Lower lobe of right lung (tissue), 2 donors: Measurements from ENCODE around the gene NELFB. TPM values are rescaled to one million over a fixed set of nuclear protein-coding genes. Genes with fewer than 3 reads are reported as not detected.
A peak's percentile ranks its signal among the peaks of the same experiment; 100 is the strongest.

Experiments
- ATAC-seq, 2 donors: fragments of 200-7000 bp; cut with Tn5 transposase; one replicate each; pipeline ENCODE4 v1.9.1; 2020 to 2022; ENCODE audit warnings: mild to moderate bottlenecking in 2 of 2, moderate library complexity in 2 of 2
- DNase-seq: peaks from one replicate; pipeline ENCODE4 v3.0.0-alpha.2; 2020
- H3K27ac ChIP-seq: fragments of 200-600 bp; one replicate; pipeline ENCODE4 v1.8.0; 2022
- H3K27me3 ChIP-seq: fragments of 200-600 bp; one replicate; pipeline ENCODE4 v1.8.0; 2022; ENCODE audit warnings: low read depth
- H3K36me3 ChIP-seq: fragments of 200-600 bp; one replicate; pipeline ENCODE4 v1.8.0; 2022; ENCODE audit warnings: mild to moderate bottlenecking
- H3K4me1 ChIP-seq: fragments of 200-600 bp; one replicate; pipeline ENCODE4 v1.8.0; 2022
- H3K4me3 ChIP-seq: fragments of 200-600 bp; one replicate; pipeline ENCODE4 v1.8.0; 2022; ENCODE audit warnings: mild to moderate bottlenecking
- H3K9me3 ChIP-seq: fragments of 200-600 bp; one replicate; pipeline ENCODE4 v1.8.0; 2022
- intact Hi-C: fragments of 100-400 bp; cut with DNase I; formaldehyde crosslinking; loops from one replicate; pipeline ENCODE4 v1.11.0; 2022
- total RNA-seq: library from RNA; stranded (reverse); fragmentation: NEBNext Ultra II Directional; extraction: Animal tissue kit (Norgen Biotek cat#: 25700); gene quantifications from one replicate; pipeline ENCODE4 v1.2.1, GENCODE V29; 2021
- TF ChIP-seq, protein P1 (sequence below): fragments of 200-600 bp; IDR thresholded peaks from one replicate; pipeline ENCODE4 v1.8.0; 2022; ENCODE audit warnings: antibody characterized with exemption, mild to moderate bottlenecking
- donor health status: DM: no; HTN: yes; CAD: no; lungs with severe emphysema.

The NELFB gene
- total RNA-seq, 1 donor from 2014 or later = 44.7 TPM

DNA sequence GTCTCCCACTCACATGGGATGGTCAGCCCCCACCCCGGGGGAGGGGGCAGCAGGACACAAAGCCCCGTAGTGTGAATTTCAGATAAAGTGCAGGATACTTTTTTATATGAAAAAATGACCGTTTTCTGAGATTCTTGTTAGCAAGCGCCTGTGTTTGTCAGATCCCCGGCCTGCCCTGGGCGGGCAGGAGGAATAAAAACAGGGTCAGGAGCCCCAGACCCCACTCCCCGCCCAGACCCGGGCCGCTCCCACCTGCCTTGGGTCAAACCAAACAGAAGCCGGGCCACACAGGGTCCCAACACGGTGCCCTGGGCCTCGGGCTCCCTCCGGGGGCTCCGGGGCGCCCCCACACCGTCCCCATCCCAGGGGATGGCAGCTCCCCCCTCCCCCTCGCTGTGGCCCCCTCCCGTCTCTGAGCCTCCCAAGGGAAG is 60.5 kb downstream of the NELFB start:
- Histone ChIP-seq H3K9me3 (no peaks in the 10 kb centered on the region), H3K4me1 (peaks cover 31% of the 10 kb centered on the region), H3K27ac (no peak overlapping the region), H3K36me3 (no peaks in the 10 kb centered on the region), H3K4me3 (no peak overlapping the region), H3K27me3 (peaks cover 23% of the 10 kb centered on the region)
- ATAC-seq = no peak
- intact Hi-C loops = no loop called here
- TF ChIP-seq, protein P1, sequence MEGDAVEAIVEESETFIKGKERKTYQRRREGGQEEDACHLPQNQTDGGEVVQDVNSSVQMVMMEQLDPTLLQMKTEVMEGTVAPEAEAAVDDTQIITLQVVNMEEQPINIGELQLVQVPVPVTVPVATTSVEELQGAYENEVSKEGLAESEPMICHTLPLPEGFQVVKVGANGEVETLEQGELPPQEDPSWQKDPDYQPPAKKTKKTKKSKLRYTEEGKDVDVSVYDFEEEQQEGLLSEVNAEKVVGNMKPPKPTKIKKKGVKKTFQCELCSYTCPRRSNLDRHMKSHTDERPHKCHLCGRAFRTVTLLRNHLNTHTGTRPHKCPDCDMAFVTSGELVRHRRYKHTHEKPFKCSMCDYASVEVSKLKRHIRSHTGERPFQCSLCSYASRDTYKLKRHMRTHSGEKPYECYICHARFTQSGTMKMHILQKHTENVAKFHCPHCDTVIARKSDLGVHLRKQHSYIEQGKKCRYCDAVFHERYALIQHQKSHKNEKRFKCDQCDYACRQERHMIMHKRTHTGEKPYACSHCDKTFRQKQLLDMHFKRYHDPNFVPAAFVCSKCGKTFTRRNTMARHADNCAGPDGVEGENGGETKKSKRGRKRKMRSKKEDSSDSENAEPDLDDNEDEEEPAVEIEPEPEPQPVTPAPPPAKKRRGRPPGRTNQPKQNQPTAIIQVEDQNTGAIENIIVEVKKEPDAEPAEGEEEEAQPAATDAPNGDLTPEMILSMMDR = no peak
- no peak for DNase-seq

DNA sequence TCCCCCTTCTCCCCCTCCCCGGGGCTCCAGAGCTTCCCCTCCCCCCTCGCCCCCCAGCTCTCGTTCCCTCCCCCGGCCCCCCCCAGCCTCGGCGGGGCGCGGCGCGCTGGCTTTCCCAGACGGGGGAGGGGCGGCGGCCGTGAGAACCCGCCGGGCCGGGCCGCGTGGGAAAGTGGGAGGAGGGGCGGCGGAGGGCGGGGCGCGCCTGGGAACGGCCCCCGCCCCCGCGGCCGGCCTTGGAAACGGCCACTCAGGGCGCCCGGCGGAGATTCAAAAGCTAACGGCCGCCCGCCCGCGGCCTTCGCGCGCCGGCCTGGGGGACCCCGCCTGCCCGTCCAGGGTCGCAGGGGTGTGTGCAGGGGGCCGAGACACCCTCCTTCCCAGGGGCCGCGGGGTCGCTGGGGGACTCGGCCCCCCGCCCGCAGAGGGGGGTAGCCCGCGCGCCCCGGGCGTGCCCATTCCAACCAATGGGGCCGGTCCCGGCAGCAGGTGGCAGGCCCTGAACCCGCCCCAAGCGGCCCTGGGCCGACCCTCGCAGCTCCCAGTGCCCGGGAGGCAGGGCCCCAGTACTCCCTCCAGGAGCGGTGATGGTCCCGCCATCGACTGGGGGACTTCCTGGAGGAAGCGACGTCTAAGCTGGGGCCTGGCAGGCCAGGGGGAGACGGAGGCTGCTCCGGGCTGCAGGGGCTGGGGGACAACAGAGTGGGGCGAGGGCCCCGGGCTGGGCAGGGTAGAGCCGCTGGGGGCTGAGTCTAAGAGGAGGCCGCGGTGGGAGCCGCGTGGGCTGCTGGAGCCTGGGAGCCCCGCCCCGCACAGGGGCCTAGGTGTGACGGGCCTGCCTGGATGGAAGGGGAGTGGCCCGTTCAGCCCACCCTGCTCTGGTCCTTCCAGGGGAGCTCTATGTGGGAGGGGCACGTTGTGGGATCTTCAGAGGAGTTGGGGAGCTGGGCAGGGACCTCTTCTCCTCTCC is 61.2 kb downstream of the NELFB start:
- DNase-seq (no peak), ATAC-seq (peak in 1 of 2 donors; percentile 30)
- Histone ChIP-seq H3K9me3 (no peaks in the 10 kb centered on the region), H3K4me1 (peaks cover 38% of the 10 kb centered on the region), H3K36me3 (no peaks in the 10 kb centered on the region), H3K27ac (no peak overlapping the region), H3K4me3 (peak overlapping the region; percentile 47), H3K27me3 (peaks cover 23% of the 10 kb centered on the region)
- TF ChIP-seq, protein P1 = no peak
- intact Hi-C loops = no loop called here

DNA sequence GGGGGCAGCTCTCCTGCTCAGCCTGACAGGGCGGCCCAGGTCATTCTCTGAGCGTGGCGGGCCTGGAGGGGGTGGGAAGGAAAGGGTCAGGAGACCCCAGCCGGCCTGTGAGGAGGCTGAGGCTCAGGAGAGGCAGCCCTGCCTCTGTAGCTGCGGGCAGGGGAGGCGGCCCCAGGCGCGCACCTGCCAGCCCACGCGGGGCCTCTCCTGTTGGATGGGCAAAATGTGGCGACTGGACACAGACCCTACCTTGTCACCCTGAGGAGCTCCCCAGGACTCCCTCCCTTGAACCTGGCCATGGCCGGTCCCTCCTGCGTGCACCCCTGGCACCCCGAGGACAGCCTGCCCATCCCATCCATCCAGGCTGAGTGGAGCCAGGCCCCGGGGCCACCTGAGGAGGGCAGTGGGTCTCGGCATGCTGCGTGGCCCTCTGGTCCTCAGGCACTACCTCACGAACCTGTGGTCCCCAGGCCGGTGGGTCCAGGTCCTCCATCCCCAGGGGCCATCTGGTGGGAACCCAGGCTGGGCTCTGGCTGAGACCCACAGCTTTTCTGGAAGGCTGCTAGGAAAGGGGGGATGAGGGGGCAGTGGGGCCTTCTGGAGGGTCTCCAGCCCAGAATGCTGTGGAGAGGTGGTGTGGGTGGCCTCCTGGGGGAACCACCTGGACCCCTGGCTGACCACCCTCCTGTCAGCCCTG is 62.0 kb downstream of the NELFB start:
- Histone ChIP-seq H3K4me1 (peaks cover 44% of the 10 kb centered on the region), H3K27me3 (peaks cover 23% of the 10 kb centered on the region), H3K4me3 (no peak overlapping the region), H3K9me3 (no peaks in the 10 kb centered on the region), H3K36me3 (no peaks in the 10 kb centered on the region), H3K27ac (no peak overlapping the region)
- intact Hi-C loops = no loop called here
- ATAC-seq = no peak
- DNase-seq = no peak
- TF ChIP-seq, protein P1 = no peak

DNA sequence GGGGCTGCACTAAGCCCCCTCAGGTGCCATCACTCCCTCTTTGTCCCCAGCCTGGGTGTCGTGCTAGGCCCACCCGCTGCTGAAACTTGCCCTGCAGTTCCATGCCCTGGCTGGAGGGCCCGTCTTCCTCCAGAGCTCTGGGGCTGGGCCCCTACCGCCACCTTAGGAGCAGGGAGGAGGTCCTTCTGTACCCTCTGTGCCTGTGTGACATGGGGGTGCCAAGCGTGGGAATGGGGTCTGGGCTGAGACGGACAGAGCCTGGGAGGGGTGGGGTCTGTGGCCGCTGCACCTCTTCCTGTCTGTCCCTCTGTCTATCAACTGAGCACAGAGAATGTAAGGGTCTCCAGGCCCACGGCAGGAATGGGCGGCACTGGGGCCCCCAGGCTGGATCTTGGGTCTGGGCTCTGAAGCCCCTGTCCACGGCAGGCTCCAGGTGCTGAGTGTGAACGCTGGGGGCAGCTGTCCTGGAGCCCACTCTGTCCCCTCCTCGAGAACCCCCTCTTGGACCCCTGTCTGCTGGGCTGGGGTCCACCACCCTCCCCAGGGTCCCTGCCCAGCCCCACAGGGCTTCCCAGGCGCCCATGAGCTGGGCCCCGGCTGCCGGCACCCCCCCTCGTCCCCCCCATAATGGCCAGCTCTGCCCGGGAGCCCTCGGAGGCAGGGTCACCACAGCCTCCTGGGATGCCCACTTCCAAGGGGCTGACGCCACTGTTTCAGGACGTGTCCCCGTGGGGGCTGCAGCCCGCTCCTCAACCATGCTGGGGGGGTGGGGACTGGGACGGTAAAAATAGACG is 62.8 kb downstream of the NELFB start:
- TF ChIP-seq, protein P1 = no peak
- H3K4me1 ChIP-seq = peaks cover 44% of the 10 kb centered on the region
- H3K9me3 ChIP-seq = no peaks in the 10 kb centered on the region
- DNase-seq (no peak), ATAC-seq (no peak)
- H3K4me3 ChIP-seq = no peak overlapping the region
- intact Hi-C loops = no loop called here
- H3K36me3 ChIP-seq = no peaks in the 10 kb centered on the region
- H3K27me3 ChIP-seq = peaks cover 23% of the 10 kb centered on the region
- no peak overlapping the region for H3K27ac ChIP-seq

DNA sequence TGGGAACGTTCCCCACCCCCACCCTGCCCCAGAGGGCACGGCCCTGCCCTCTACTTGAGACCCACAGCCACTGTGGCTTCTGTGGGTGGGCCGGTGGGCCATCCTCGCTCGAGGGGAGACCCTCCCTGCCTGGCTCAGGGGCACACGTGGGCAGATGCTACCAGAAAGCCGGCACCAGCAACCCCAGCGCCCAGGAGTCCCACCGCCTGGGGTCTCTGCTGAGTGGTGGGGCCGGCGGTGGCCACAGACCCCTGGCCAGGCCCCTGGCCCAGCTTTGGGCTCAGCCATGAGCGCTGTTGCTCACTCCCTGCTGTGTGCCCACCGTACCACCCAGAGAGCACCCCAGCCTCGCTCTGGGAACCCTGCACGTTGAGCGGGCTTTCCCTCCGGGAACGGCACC is 63.5 kb downstream of the NELFB start:
- H3K27ac ChIP-seq = peak overlapping the region; percentile 53
- TF ChIP-seq, protein P1 = no peak
- peaks cover 44% of the 10 kb centered on the region for H3K4me1 ChIP-seq
- intact Hi-C loops = no loop called here
- H3K4me3 ChIP-seq = no peak overlapping the region
- no peaks in the 10 kb centered on the region for H3K36me3 ChIP-seq
- no peak for ATAC-seq
- H3K27me3 ChIP-seq = peaks cover 23% of the 10 kb centered on the region
- DNase-seq = no peak
- H3K9me3 ChIP-seq = no peaks in the 10 kb centered on the region
